Measurements from ENCODE around the gene PRPF40A. TPM values are rescaled to one million over a fixed set of nuclear protein-coding genes. Genes with fewer than 3 reads are reported as not detected.

The PRPF40A gene
- total RNA-seq, 6 experiments from 2014 or later = 25.1 to 54.3 (median 40.2) TPM

GRCh38 chr2:152683400-152683799, 33.9 kb downstream of the PRPF40A start:
- H3K27me3 ChIP-seq = no peaks in the 10 kb centered on the region
- TF ChIP-seq POLR2A (IDR thresholded peaks at IDR 0.05) = no peak
- TF ChIP-seq, protein P1, sequence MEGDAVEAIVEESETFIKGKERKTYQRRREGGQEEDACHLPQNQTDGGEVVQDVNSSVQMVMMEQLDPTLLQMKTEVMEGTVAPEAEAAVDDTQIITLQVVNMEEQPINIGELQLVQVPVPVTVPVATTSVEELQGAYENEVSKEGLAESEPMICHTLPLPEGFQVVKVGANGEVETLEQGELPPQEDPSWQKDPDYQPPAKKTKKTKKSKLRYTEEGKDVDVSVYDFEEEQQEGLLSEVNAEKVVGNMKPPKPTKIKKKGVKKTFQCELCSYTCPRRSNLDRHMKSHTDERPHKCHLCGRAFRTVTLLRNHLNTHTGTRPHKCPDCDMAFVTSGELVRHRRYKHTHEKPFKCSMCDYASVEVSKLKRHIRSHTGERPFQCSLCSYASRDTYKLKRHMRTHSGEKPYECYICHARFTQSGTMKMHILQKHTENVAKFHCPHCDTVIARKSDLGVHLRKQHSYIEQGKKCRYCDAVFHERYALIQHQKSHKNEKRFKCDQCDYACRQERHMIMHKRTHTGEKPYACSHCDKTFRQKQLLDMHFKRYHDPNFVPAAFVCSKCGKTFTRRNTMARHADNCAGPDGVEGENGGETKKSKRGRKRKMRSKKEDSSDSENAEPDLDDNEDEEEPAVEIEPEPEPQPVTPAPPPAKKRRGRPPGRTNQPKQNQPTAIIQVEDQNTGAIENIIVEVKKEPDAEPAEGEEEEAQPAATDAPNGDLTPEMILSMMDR (IDR thresholded peaks at IDR 0.05) = no peak
- H3K36me3 ChIP-seq = peaks cover 5 to 27% (median 16%) of the 10 kb centered on the region in 4 donors
- no peaks in the 10 kb centered on the region for H3K9me3 ChIP-seq
- H3K4me3 ChIP-seq = no peak overlapping the region
- ATAC-seq (no peak), DNase-seq (no peak)
- H3K27ac ChIP-seq = no peak overlapping the region
- H3K4me1 ChIP-seq = no peaks in the 10 kb centered on the region
- intact Hi-C loops (cut with DNase I) = no loop called here

- intact Hi-C loops (cut with DNase I) = no loop called here
- TF ChIP-seq, protein P1 (IDR thresholded peaks at IDR 0.05) = no peak
- TF ChIP-seq POLR2A (IDR thresholded peaks at IDR 0.05) = no peak
- H3K9me3 ChIP-seq = no peaks in the 10 kb centered on the region
- ATAC-seq = no peak
- peaks cover 5 to 33% (median 16%) of the 10 kb centered on the region in 4 donors for H3K36me3 ChIP-seq
- DNase-seq = no peak
- WGBS (ENCODE audit: insufficient coverage, low coverage, low lambda C conversion rate, missing lambda C conversion rate) = 74% methylated on average over 5 of the region's 9 CpGs
- H3K27me3 ChIP-seq = no peaks in the 10 kb centered on the region
- no peak overlapping the region for H3K27ac ChIP-seq
- H3K4me3 ChIP-seq = no peak overlapping the region
- H3K4me1 ChIP-seq = no peaks in the 10 kb centered on the region
Observed at GRCh38 chr2:152682663-152683062, 34.6 kb downstream of the PRPF40A start.

DNA sequence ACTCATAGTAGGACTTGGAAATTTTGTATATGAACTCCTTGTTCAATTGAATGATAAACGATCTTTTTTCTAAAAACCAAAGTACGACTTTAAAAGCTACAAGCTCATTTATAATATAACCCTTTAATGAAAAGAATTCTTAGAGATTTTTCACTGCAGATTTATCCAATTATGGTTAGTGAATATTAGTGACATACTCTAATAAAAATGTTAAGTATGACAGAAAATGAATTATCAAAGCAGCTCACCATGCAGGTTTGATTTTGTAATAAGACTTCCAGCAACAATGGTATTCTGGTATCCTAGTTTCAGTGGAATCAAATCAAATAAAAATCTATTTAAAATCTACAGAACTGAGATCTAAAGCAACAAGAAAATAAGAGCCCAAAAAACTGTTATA, 38.5 kb downstream of the PRPF40A start:
- no peak overlapping the region for H3K27ac ChIP-seq
- H3K4me3 ChIP-seq = no peak overlapping the region
- no peaks in the 10 kb centered on the region for H3K9me3 ChIP-seq
- intact Hi-C loops (cut with DNase I) = no loop called here
- TF ChIP-seq, protein P1 (IDR thresholded peaks at IDR 0.05) = no peak
- no peak for TF ChIP-seq POLR2A (IDR thresholded peaks at IDR 0.05)
- WGBS (ENCODE audit: insufficient coverage, low coverage, low lambda C conversion rate, missing lambda C conversion rate) = 75% methylated on average over 2 of the region's 2 CpGs
- H3K4me1 ChIP-seq = no peaks in the 10 kb centered on the region
- H3K27me3 ChIP-seq = no peaks in the 10 kb centered on the region
- no peak for ATAC-seq
- DNase-seq = no peak
- peaks cover 5 to 60% (median 26%) of the 10 kb centered on the region in 4 donors for H3K36me3 ChIP-seq

- peaks cover 5 to 83% (median 33%) of the 10 kb centered on the region in 4 donors for H3K36me3 ChIP-seq
- no peaks in the 10 kb centered on the region for H3K9me3 ChIP-seq
- 96% methylated on average over 3 of the region's 3 CpGs for WGBS (ENCODE audit: insufficient coverage, low coverage, low lambda C conversion rate, missing lambda C conversion rate)
- no peak overlapping the region for H3K4me3 ChIP-seq
- no peak for ATAC-seq
- no peak overlapping the region for H3K27ac ChIP-seq
- intact Hi-C loops (cut with DNase I) = no loop called here
- no peaks in the 10 kb centered on the region for H3K4me1 ChIP-seq
- no peak for TF ChIP-seq POLR2A (IDR thresholded peaks at IDR 0.05)
- TF ChIP-seq, protein P1 (IDR thresholded peaks at IDR 0.05) = no peak
- no peak for DNase-seq
- no peaks in the 10 kb centered on the region for H3K27me3 ChIP-seq
Observed at GRCh38 chr2:152676461-152676860, 40.8 kb downstream of the PRPF40A start.

DNA sequence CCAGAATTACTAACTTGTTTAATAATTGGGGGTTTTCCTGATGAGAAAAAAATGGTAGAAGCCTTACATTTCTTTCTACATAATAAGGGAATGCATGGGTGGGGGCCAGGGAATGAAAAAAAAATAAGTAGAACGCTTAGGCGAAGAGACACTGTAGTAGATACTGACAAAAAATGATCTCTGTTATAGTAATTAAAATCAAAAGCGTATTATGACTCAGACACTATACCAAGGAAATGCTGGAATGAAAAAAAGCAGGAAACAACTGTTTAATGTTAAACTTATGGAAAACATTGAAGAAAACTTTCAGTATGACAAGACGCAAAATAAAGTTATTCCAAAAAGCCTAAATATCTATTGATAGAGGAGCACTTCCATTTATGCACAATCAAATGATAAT, 42.9 kb downstream of the PRPF40A start:
- H3K4me3 ChIP-seq = no peak overlapping the region
- H3K27me3 ChIP-seq = no peaks in the 10 kb centered on the region
- H3K4me1 ChIP-seq = no peaks in the 10 kb centered on the region
- H3K27ac ChIP-seq = no peak overlapping the region
- no peak for DNase-seq
- no peaks in the 10 kb centered on the region for H3K9me3 ChIP-seq
- ATAC-seq = no peak
- intact Hi-C loops (cut with DNase I) = no loop called here
- TF ChIP-seq POLR2A (IDR thresholded peaks at IDR 0.05) = no peak
- TF ChIP-seq, protein P1 (IDR thresholded peaks at IDR 0.05) = no peak
- 94% methylated on average over 4 of the region's 4 CpGs for WGBS (ENCODE audit: insufficient coverage, low coverage, low lambda C conversion rate, missing lambda C conversion rate)
- peaks cover 0 to 87% (median 27%) of the 10 kb centered on the region in 4 donors for H3K36me3 ChIP-seq

All from right lobe of liver (tissue), 6 donors.